Measurements from ENCODE around the gene HDAC9. TPM values are rescaled to one million over a fixed set of nuclear protein-coding genes. Genes with fewer than 3 reads are reported as not detected.

HDAC9 gene
- total RNA-seq, 6 donors from 2014 or later: 8.4 to 23.1 (median 10.4) TPM

DNA sequence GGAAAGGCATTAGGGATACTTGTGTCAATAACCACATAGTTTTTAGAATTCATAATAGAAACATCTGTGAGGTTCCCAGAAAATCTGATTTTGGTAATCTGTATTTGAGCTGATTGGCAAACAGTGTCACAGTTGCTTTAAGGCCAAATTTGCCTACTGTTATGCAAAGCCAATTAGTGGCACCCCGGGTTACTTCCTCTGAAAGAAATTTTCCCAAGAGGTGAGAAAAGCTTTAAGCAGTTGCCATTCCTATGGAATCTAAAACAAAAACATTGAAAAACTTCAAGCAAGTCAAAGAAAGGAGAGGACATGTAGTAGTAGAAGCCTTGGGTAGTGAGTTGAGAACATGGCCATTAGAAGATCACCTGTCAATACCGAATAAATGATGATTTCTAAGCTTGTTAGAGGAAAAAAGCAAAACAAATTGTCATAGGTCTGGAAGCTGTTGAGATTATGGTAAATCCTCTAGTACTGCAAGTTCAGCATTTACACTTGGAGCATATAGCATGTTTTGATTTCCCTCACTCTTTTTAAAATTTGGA lies 445.1 kb downstream of the HDAC9 start:
- 27 to 34% methylated on average over 2 of the region's 2 CpGs for WGBS, 2 donors
- H3K4me3 ChIP-seq: no peak overlapping the region
- H3K4me1 ChIP-seq: no peaks in the 10 kb centered on the region
- TF ChIP-seq POLR2AphosphoS5 (IDR thresholded peaks at IDR 0.05) (no peak), EP300 (IDR thresholded peaks at IDR 0.05) (no peak), POLR2A (IDR thresholded peaks at IDR 0.05) (no peak)
- TF ChIP-seq, protein P1, sequence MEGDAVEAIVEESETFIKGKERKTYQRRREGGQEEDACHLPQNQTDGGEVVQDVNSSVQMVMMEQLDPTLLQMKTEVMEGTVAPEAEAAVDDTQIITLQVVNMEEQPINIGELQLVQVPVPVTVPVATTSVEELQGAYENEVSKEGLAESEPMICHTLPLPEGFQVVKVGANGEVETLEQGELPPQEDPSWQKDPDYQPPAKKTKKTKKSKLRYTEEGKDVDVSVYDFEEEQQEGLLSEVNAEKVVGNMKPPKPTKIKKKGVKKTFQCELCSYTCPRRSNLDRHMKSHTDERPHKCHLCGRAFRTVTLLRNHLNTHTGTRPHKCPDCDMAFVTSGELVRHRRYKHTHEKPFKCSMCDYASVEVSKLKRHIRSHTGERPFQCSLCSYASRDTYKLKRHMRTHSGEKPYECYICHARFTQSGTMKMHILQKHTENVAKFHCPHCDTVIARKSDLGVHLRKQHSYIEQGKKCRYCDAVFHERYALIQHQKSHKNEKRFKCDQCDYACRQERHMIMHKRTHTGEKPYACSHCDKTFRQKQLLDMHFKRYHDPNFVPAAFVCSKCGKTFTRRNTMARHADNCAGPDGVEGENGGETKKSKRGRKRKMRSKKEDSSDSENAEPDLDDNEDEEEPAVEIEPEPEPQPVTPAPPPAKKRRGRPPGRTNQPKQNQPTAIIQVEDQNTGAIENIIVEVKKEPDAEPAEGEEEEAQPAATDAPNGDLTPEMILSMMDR (IDR thresholded peaks at IDR 0.05): no peak
- H3K9me3 ChIP-seq: no peaks in the 10 kb centered on the region
- no peak overlapping the region for H3K27ac ChIP-seq
- DNase-seq (no peak), ATAC-seq (ENCODE audit: low FRiP score in 2 of 2) (no peak)
- no peaks in the 10 kb centered on the region for H3K27me3 ChIP-seq
- H3K36me3 ChIP-seq: no peaks in the 10 kb centered on the region

DNA sequence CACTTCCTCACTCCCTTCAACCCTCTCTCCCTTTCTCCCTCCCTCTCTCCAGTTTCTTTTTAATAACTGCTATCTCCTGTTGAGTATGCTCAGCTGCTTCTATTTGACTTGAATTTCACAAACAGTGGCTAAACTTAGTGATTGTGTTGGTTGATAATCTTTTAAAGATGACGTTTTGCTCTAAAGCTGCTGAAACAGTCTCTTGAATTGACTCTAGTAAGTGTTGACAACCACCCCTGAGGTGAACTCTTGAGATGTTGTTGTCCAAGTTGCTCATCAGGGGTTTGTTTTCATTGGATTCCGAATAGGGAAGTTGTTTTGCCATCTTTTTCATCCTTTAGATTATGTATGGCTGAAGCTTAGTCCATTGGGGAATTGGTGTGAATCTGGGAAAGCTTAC lies 445.7 kb downstream of the HDAC9 start:
- TF ChIP-seq POLR2AphosphoS5 (IDR thresholded peaks at IDR 0.05) (no peak), POLR2A (IDR thresholded peaks at IDR 0.05) (no peak), EP300 (IDR thresholded peaks at IDR 0.05) (no peak)
- TF ChIP-seq, protein P1 (IDR thresholded peaks at IDR 0.05): no peak
- ATAC-seq (ENCODE audit: low FRiP score in 2 of 2): no peak
- Histone ChIP-seq H3K9me3 (no peaks in the 10 kb centered on the region), H3K27me3 (no peaks in the 10 kb centered on the region), H3K4me3 (no peak overlapping the region), H3K36me3 (no peaks in the 10 kb centered on the region), H3K27ac (no peak overlapping the region), H3K4me1 (no peaks in the 10 kb centered on the region)
- DNase-seq: no peak
- 13 to 19% methylated on average over 2 of the region's 2 CpGs for WGBS, 2 donors

DNA sequence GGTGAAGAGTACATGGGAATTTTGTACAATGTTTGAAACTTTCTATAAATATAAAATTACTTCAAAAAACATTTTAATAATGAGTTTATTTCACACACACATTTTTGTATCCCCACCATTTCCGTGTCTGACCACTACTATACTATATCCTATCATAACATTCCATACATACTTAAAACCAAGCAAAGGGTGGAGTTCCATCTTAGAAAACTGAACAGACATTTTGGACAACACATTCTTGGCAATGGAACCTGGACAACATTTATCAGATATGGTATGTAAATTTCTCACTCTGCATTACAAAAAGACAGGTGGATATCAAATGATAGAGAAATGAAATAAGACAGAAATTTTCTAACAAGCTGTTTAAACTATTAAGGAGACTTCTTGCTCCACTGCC lies 453.0 kb downstream of the HDAC9 start:
- Histone ChIP-seq H3K4me1 (no peaks in the 10 kb centered on the region), H3K4me3 (no peak overlapping the region), H3K27ac (no peak overlapping the region), H3K36me3 (no peaks in the 10 kb centered on the region), H3K27me3 (no peaks in the 10 kb centered on the region), H3K9me3 (no peaks in the 10 kb centered on the region)
- TF ChIP-seq POLR2AphosphoS5 (IDR thresholded peaks at IDR 0.05) (no peak), POLR2A (IDR thresholded peaks at IDR 0.05) (no peak), EP300 (IDR thresholded peaks at IDR 0.05) (no peak)
- TF ChIP-seq, protein P1 (IDR thresholded peaks at IDR 0.05): no peak
- no peak for ATAC-seq (ENCODE audit: low FRiP score in 2 of 2)
- DNase-seq: no peak
- 48 to 56% methylated on average over 1 of the region's 1 CpG for WGBS, 2 donors

DNA sequence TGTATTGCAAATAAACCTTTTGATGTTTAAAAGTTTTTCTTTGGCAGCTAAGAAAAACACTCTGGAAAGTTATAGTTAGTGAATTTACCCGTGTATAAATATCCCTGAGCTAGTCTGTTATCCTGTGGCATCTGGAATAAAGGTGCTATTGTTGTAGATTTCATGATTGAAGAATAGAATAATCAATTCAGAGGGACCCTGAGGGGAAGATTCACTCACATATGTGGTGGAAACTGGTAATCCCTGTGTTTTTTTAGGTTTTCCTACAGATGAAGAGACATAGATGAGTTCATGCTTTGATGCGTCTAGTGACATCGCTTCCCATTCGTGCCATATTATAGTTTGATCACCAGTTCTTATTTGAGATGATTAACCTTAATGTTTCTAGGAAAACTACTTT lies 457.3 kb downstream of the HDAC9 start:
- ATAC-seq (ENCODE audit: low FRiP score in 2 of 2): no peak
- no peak for DNase-seq
- Histone ChIP-seq H3K4me3 (no peak overlapping the region), H3K27ac (no peak overlapping the region), H3K4me1 (no peaks in the 10 kb centered on the region), H3K27me3 (no peaks in the 10 kb centered on the region), H3K9me3 (no peaks in the 10 kb centered on the region), H3K36me3 (no peaks in the 10 kb centered on the region)
- 82 to 83% methylated on average over 4 of the region's 4 CpGs for WGBS, 2 donors
- TF ChIP-seq POLR2AphosphoS5 (IDR thresholded peaks at IDR 0.05) (no peak), EP300 (IDR thresholded peaks at IDR 0.05) (no peak), POLR2A (IDR thresholded peaks at IDR 0.05) (no peak)
- TF ChIP-seq, protein P1 (IDR thresholded peaks at IDR 0.05): no peak

DNA sequence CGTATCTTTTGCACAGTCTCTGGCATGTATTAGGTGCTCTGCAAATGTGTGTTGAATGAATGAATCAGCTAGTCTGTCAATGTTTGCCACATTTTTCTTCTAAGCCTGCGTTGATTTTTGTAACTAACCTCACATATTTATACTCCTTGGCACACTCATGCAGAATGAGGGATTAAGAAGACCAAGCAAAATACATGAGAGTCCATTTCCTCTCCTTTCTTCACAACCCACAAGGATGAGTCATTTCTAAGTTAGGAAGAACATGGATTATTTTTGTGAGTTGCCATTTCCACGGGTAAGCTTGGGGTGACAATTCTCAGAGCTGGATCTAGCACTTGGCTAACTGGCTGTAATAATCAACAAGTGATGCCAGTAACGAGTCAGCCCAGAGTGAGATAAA lies 463.1 kb downstream of the HDAC9 start:
- Histone ChIP-seq H3K4me3 (no peak overlapping the region), H3K27ac (no peak overlapping the region), H3K36me3 (no peaks in the 10 kb centered on the region), H3K4me1 (no peaks in the 10 kb centered on the region), H3K9me3 (no peaks in the 10 kb centered on the region), H3K27me3 (no peaks in the 10 kb centered on the region)
- ATAC-seq (ENCODE audit: low FRiP score in 2 of 2) (no peak), DNase-seq (no peak)
- TF ChIP-seq POLR2AphosphoS5 (IDR thresholded peaks at IDR 0.05) (no peak), POLR2A (IDR thresholded peaks at IDR 0.05) (no peak), EP300 (IDR thresholded peaks at IDR 0.05) (no peak)
- TF ChIP-seq, protein P1 (IDR thresholded peaks at IDR 0.05): no peak
- 88 to 92% methylated on average over 4 of the region's 4 CpGs for WGBS, 2 donors
